GM19043 (cell line): Measurements from ENCODE around the gene TMSB4Y.

Experiments used
- ATAC-seq: cut with Tn5 transposase; IDR thresholded peaks from one replicate; pipeline ENCODE4 v1.9.1; 2021; ENCODE audit warnings: low read depth; ENCODE audit not compliant: unreplicated experiment

Gene TMSB4Y

DNA sequence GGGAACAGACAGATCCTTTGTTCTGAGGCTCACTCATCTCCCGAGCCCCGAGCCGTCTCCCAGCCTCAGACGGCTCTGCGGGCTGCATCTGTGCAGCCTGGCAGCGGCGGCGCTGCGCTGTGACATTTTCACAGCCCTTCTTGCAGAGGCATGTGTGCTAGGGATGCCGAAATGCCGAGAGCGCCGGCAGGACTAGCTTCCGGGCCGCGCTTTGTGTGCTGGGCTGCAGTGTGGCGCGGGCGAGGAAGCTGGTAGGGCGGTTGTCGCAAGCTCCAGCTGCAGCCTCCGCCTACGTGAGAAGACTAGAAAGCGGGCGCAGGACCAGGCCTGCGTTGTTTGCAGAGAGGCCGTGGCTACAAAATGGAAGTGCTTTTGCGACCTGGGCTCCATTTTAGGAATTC, at the start of gene TMSB4Y:
TSS of gene TMSB4Y (plus strand) at position 332 of the 401 bp plus-strand sequence.
- peak; percentile 86 for ATAC-seq

DNA sequence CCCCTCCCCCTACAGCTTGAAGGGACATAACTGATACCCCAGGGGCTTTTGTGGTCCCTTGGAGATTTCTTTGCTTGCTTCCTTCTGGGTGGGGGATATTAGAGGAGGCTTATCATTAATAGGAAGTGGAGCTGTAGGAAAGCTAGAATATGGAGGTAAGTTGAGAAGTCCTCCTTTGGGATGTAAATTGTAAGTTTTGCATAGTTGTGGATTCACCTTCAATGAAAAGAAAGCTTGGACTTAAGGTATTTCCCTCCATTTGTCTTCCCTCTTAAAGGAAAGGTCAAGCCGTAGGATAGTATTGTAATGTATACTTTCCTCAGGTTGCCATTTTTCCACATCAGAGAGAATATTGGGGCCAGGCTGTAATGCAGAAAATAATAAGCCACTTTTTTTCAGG, 39.5 kb upstream of the TMSB4Y start:
- ATAC-seq: no peak

DNA sequence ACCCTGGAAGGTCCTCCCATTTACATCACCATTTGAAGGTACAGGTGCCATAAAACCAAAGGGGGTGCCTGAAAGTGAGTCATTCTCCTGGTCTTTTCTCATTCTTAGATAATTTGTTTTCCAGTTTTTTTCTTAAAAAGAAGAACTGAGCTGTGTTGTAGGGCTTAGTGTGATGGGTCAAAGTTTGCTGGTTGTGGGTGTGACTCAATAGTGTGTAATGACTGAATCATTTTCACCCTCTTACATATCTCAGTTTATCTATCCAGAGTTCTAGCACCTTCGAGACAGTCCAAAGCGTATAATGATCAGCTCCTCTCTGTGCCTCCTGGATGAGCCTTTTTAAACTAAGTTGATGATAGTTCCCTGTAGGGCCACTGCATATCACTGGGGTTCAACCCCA, 32.6 kb upstream of the TMSB4Y start:
- no peak for ATAC-seq

DNA sequence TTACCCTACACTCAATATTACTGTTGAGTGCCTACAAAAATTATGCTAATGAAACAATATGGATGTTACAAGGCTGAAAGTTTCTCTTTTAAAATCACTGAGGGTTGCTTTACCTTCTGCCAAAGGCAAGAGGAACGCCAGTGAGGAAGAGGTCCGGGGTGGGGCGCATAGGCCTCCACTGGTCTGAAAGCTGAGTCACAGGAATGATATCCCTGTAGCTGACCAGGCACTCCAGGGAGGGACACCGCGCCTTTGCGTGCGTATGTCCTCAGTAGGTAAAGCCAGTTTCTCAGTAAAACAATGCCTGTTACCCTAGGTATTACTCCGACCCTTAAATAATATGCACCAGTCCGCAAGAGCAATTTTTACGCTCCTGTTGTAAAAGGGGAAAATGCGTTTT, 1.4 kb upstream of the TMSB4Y start:
- no peak for ATAC-seq

DNA sequence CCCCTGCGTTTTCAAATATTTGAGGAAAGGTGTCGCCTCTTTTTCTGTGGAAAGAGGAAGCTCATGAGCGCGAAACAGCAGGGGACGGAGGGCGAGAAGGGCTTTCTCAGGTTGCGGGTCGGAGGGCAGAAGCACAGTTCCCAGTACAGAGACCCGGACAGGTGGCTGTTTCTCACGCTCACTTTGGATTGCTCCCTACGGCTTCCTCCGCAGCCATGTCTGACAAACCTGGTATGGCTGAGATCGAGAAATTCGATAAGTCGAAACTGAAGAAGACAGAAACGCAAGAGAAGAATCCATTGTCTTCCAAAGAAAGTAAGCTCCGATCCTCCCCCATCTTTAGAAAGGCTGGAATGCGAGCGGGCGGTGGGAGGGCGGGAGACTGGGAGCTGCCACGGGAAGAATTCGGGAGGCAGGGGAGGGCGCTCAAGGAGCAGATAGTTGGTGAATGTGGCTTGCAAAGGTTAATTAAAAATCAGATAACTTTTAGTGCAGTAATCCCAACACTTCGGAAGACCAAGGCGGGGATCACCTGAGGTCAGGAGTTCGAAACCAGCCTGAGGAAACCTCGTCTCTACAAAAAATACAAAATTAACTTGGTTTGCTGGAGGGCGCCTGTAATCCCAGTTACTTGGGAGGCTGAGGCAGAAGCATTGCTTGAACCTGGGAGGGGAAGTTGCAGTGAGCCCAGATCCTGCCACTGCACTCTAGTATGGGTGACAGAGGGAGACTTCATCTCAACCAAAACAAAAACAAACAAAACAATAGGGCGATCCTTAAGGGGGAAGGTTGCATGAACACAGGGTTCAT, 627 bp downstream of the TMSB4Y start:
- ATAC-seq: no peak

DNA sequence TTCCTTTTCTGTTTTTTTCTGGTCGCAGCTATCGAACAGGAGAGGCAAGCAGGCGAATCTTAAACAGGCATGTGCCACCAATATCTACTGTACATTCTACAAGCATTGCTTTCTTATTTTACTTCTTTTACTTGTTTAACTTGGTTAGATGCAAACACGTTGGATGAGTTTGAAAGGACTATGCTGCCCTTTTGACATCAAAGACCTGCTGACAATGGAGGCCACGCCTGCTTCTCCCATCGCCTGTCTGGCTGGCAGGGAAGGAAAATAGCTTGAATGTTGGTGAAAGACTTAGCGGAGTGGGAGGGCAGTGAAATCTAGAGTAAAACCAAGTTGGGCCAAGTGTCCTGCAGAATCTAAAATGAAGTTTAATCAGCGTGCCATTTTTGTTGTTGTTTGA, 1.5 kb downstream of the TMSB4Y start:
- no peak for ATAC-seq

DNA sequence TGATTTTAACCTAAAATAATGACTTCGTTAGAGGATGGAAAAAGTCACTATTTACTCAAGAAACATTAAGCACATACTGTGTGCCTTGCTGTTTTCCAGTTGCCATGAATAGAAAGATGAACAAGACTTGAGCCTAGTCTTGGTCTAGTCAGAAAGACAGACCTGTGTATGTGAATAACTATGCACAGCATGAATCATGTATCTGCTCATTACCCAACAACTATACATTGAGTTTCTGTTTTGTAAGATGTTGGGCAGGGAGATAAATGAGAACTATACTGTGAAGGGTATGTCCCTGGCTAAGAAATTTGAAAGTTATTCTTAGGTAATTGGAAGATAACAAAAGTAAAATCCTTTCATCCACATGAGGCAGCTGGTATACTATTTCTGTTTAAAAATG, 4.3 kb downstream of the TMSB4Y start:
- ATAC-seq: no peak

DNA sequence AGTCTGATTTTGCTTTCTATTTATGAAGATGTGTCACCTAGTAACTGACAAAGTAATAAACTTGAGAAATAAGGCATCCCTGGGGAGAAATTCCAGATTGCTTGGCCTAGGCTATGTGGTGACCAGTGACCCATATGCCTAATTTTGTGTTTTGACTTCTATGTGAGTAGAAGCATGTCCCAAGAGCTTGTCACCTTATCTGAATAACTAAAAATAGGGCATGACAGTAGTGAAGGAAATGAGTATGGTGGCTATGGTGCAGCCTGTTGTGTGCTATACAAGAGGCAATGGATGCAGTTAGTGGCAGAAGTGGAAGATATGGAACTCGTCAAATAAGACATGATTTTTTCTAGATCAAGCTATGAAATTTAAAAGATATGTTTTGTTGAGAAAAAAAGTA, 15.3 kb downstream of the TMSB4Y start:
- no peak for ATAC-seq

DNA sequence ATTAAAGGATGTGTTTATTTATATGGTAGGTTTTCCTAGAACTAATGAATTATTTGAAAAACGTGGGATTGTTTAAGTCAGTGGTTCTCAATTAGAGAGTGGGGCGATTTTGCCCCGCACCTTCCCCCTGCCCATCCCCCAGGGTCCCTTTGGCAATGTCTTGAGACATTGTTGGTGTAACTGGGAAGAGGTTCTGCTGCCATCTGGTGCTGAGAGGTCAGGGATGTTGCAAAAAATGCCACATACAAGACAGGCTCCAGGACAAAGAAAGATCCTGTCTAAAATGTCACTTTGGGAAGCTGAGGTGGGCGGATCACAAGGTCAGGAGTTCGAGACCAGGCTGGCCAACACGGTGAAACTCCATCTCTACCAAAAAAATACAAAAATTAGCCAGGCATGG, 25.8 kb downstream of the TMSB4Y start:
- no peak for ATAC-seq

DNA sequence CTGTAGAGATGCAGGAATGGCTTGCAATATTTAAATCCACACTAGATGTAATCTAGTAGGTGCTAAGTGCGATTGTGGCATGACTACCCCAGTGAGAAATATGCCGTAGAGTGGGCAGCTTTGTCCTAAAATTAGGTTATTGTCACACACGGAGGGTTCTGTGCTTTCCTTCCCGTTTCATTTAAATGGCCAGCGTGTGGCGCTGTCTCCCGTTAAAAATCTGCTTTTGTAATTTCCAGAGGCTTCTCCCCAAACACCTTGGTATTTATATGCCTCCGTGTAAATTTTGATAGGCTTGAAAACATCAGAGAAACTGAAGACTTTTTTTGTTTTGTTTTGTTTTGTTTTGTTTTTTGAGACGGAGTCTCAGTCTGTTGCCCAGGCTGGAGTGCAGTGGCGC, 34.9 kb downstream of the TMSB4Y start:
- no peak for ATAC-seq

DNA sequence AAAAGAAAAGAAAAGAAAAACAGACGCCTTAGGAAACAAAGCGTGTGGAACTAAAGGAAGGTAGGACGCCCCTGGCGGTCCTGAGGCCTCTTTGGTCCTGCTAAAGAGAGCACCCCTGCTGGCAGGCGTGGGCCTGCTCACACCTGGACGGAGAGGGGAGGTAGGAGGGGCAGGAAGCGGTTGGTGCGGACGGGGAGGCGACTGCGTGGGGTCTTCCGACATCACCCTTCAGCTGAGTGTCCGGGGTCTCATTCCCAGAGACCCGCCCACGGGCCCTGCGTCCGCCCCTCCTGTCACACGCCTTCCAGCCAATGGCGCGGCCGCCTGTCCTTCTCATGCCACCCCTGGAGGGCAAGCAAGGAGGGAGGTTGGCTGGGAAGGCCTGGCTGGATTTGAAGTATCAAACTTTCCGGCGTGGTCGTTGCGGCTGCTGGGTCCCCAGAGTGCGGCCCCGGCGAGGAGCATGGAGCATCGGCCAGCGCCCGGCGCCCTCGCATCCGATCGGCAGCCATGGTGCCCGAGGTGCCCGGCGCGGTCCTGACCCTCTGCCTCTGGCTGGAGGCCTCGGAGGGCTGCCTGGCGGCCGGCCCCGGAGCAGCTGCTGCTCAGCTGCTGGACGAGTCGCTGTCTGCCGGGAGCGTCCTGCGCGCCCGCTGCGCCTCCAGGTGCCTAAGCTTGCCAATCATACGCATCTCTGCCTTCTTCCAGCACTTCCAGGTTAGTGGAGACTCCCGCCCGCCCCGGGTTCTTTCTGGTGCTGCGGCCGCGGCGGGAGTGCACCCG, 47.8 kb downstream of the TMSB4Y start:
- ATAC-seq: peak; percentile 79

DNA sequence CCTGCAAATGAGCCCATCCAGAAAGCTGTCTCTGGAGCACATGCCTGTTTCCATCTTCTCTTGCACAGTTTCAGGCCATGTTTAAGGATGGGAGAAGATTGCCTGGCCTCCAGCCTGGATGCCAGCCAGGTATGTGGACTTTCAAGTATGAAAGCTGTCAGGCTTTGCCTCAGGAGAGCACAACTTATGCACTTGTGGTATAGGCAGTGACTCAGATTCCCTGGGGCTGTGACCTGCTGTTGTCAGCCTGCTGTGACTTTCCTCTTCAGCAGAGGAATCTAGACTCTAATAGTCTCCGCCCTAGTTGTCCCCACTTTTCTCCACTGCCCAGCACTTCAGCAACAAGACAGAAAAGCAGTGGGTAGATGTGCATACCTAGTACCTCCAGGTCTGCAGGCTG, 51.0 kb downstream of the TMSB4Y start:
- ATAC-seq: no peak
